ENCODE results near the gene MAP1A. TPM values are rescaled to one million over a fixed set of nuclear protein-coding genes. Genes with fewer than 3 reads are reported as not detected.

MAP1A gene
- total RNA-seq, 1 donor from 2014 or later, result under 0.01 TPM

Other genes with a start within 250 kb of the MAP1A start
- not detected in 2 replicates for gene TGM7, start 215.4 kb upstream of the MAP1A start, total RNA-seq
- 2.8 and 6.1 TPM in 2 replicates for gene LCMT2, start 187.0 kb upstream of the MAP1A start, total RNA-seq
- 12.6 and 12.8 TPM in 2 replicates for gene ZSCAN29, start 146.6 kb upstream of the MAP1A start, total RNA-seq
- 8.3 and 8.5 TPM in 2 replicates for gene TUBGCP4, start 146.5 kb upstream of the MAP1A start, total RNA-seq
- gene TP53BP1, start 24.5 kb upstream of the MAP1A start, total RNA-seq, result 42.6 and 43.1 TPM in 2 replicates
- gene PPIP5K1, start 72.6 kb downstream of the MAP1A start, total RNA-seq, result 11.6 and 23.8 TPM in 2 replicates
- not detected in 2 replicates for gene CKMT1B, start 76.4 kb downstream of the MAP1A start, total RNA-seq
- 0.13 TPM in 1 of 2 replicates, not detected in the other for gene STRC, start 101.2 kb downstream of the MAP1A start, total RNA-seq
- 0.13 and 0.63 TPM in 2 replicates for gene CATSPER2, start 131.2 kb downstream of the MAP1A start, total RNA-seq
- not detected in 2 replicates for gene CKMT1A, start 176.3 kb downstream of the MAP1A start, total RNA-seq
- 114 and 146 TPM in 2 replicates for gene PDIA3, start 228.8 kb downstream of the MAP1A start, total RNA-seq

All from dermis microvascular lymphatic vessel endothelial cell (primary cell).